Chondrocyte (in vitro differentiated cells): ENCODE data around the gene DDX18. TPM values are rescaled to one million over a fixed set of nuclear protein-coding genes. Genes with fewer than 3 reads are reported as not detected.

Experiments
- DNase-seq: peaks from one replicate; pipeline ENCODE4 v3.0.0; 2021; ENCODE audit warnings: mixed read lengths, low spot score
- H3K27ac Mint-ChIP-seq: one replicate; pipeline ENCODE4 v1.8.0; 2021; ENCODE audit warnings: mild to moderate bottlenecking, moderate library complexity, mixed read lengths; ENCODE audit not compliant: unreplicated experiment
- H3K27me3 Mint-ChIP-seq: 2 replicates; pipeline ENCODE4 v1.8.0; 2021; ENCODE audit warnings: low read depth, mixed read lengths
- H3K36me3 Mint-ChIP-seq: 2 replicates; pipeline ENCODE4 v1.8.0; 2021; ENCODE audit warnings: low read depth, mixed read lengths
- H3K4me1 Mint-ChIP-seq: 2 replicates; pipeline ENCODE4 v1.8.0; 2021; ENCODE audit warnings: low read depth, mild to moderate bottlenecking, mixed read lengths
- H3K4me3 Mint-ChIP-seq: one replicate; pipeline ENCODE4 v1.8.0; 2021; ENCODE audit warnings: mild to moderate bottlenecking, moderate library complexity, mixed read lengths; ENCODE audit not compliant: unreplicated experiment
- H3K9me3 Mint-ChIP-seq: 2 replicates; pipeline ENCODE4 v1.8.0; 2021; ENCODE audit warnings: low read depth, mixed read lengths
- CTCF ChIP-seq: fragments of 200-600 bp; sonication (generic); IDR thresholded peaks from 2 replicates; pipeline ENCODE4 v1.5.0; 2021; ENCODE audit warnings: antibody characterized with exemption, mild to moderate bottlenecking, moderate library complexity
- total RNA-seq: library from RNA; stranded (reverse); gene quantifications from 3 replicates; pipeline ENCODE4 v1.2.1, GENCODE V29; 2021

The DDX18 gene
- total RNA-seq, 1 donor from 2014 or later = 43.2 TPM

GRCh38 chr2:117851969-117852368 is 37.5 kb downstream of the DDX18 start:
- TF ChIP-seq CTCF = no peak
- peaks cover 38% of the 10 kb centered on the region for H3K27me3 Mint-ChIP-seq
- H3K36me3 Mint-ChIP-seq = no peaks in the 10 kb centered on the region
- no peak overlapping the region for H3K4me3 Mint-ChIP-seq
- H3K27ac Mint-ChIP-seq = no peak overlapping the region
- DNase-seq = no peak
- peaks cover 10% of the 10 kb centered on the region for H3K4me1 Mint-ChIP-seq
- H3K9me3 Mint-ChIP-seq = peaks cover 5% of the 10 kb centered on the region

GRCh38 chr2:117853316-117853715 is 38.8 kb downstream of the DDX18 start:
- TF ChIP-seq CTCF = no peak
- H3K4me3 Mint-ChIP-seq = no peak overlapping the region
- peaks cover 10% of the 10 kb centered on the region for H3K4me1 Mint-ChIP-seq

GRCh38 chr2:117853873-117854272 is 39.4 kb downstream of the DDX18 start:
- no peak for TF ChIP-seq CTCF
- DNase-seq = no peak
- H3K27ac Mint-ChIP-seq = no peak overlapping the region
- H3K36me3 Mint-ChIP-seq = no peaks in the 10 kb centered on the region
- no peak overlapping the region for H3K4me3 Mint-ChIP-seq
- H3K4me1 Mint-ChIP-seq = peaks cover 10% of the 10 kb centered on the region
- peaks cover 5% of the 10 kb centered on the region for H3K9me3 Mint-ChIP-seq
- peaks cover 19% of the 10 kb centered on the region for H3K27me3 Mint-ChIP-seq

More at GRCh38 chr2:117853316-117853715, 38.8 kb downstream of the DDX18 start:
- H3K27ac Mint-ChIP-seq = no peak overlapping the region
- no peak for DNase-seq
- no peaks in the 10 kb centered on the region for H3K36me3 Mint-ChIP-seq
- H3K9me3 Mint-ChIP-seq = peaks cover 5% of the 10 kb centered on the region
- H3K27me3 Mint-ChIP-seq = peaks cover 24% of the 10 kb centered on the region

GRCh38 chr2:117854610-117855009 is 40.1 kb downstream of the DDX18 start:
- Mint-ChIP-seq H3K9me3 (peaks cover 5% of the 10 kb centered on the region), H3K4me3 (no peak overlapping the region), H3K27ac (no peak overlapping the region), H3K36me3 (no peaks in the 10 kb centered on the region), H3K4me1 (peaks cover 10% of the 10 kb centered on the region), H3K27me3 (peaks cover 14% of the 10 kb centered on the region)
- no peak for DNase-seq
- TF ChIP-seq CTCF = no peak

GRCh38 chr2:117855886-117856285 is 41.4 kb downstream of the DDX18 start:
- Mint-ChIP-seq H3K36me3 (no peaks in the 10 kb centered on the region), H3K27me3 (peaks cover 4% of the 10 kb centered on the region), H3K27ac (no peak overlapping the region), H3K4me3 (no peak overlapping the region), H3K4me1 (peaks cover 10% of the 10 kb centered on the region), H3K9me3 (peaks cover 5% of the 10 kb centered on the region)
- no peak for DNase-seq
- no peak for TF ChIP-seq CTCF
